Activated T-cell treated with anti-CD3 and anti-CD28 coated beads, Interleukin-2, amount 50 U/mL, for 1 hour (primary cell): ENCODE data around the gene RAD21L1.

Experiments
- DNase-seq: peaks from one replicate; pipeline ENCODE4 v3.0.0-alpha.2; 2020

The RAD21L1 gene

GRCh38 chr20:1297486-1297885, 71.6 kb downstream of the RAD21L1 start:
- no peak for DNase-seq

- no peak for DNase-seq
These were observed 72.3 kb downstream of the RAD21L1 start for GRCh38 chr20:1298166-1298565.

- no peak for DNase-seq
These were observed 73.2 kb downstream of the RAD21L1 start for GRCh38 chr20:1298888-1299511.

- DNase-seq = peak; percentile 57
These were observed 73.7 kb downstream of the RAD21L1 start for GRCh38 chr20:1299522-1299921.

- no peak for DNase-seq
These were observed 74.4 kb downstream of the RAD21L1 start for GRCh38 chr20:1300083-1300840.

GRCh38 chr20:1301031-1301529, 75.2 kb downstream of the RAD21L1 start:
- DNase-seq = peak; percentile 53

GRCh38 chr20:1302685-1303541, 77.1 kb downstream of the RAD21L1 start:
- no peak for DNase-seq

- no peak for DNase-seq
These were observed 79.1 kb downstream of the RAD21L1 start for GRCh38 chr20:1304710-1305515.
